Fibroblast of mammary gland (primary cell): Measurements from ENCODE around the gene ICAM5.
A peak's percentile ranks its signal among the peaks of the same experiment; 100 is the strongest.
"Not testable (repeated sequence)": the region's sequence is repeated elsewhere in the genome, so short reads cannot be mapped to it uniquely, and the experiment has no call there.

Experiments
- DNase-seq: peaks from one replicate; pipeline ENCODE4 v3.0.0-alpha.2; 2010; ENCODE audit warnings: low read depth
- H3K4me3 ChIP-seq: 2 replicates; pipeline ENCODE4 v1.5.1; 2011; ENCODE audit warnings: low read depth, mild to moderate bottlenecking, low read length, moderate library complexity; ENCODE audit not compliant: control insufficient read depth
- CTCF ChIP-seq: conservative IDR thresholded peaks from 2 replicates; pipeline ENCODE4 v1.5.1; 2011; ENCODE audit warnings: low read depth, low read length, inconsistent platforms; ENCODE audit not compliant: control insufficient read depth, insufficient read depth

The ICAM5 gene

GRCh38 chr19:10332158-10332964 lies 42.6 kb downstream of the ICAM5 start:
- TF ChIP-seq CTCF = no peak

DNA sequence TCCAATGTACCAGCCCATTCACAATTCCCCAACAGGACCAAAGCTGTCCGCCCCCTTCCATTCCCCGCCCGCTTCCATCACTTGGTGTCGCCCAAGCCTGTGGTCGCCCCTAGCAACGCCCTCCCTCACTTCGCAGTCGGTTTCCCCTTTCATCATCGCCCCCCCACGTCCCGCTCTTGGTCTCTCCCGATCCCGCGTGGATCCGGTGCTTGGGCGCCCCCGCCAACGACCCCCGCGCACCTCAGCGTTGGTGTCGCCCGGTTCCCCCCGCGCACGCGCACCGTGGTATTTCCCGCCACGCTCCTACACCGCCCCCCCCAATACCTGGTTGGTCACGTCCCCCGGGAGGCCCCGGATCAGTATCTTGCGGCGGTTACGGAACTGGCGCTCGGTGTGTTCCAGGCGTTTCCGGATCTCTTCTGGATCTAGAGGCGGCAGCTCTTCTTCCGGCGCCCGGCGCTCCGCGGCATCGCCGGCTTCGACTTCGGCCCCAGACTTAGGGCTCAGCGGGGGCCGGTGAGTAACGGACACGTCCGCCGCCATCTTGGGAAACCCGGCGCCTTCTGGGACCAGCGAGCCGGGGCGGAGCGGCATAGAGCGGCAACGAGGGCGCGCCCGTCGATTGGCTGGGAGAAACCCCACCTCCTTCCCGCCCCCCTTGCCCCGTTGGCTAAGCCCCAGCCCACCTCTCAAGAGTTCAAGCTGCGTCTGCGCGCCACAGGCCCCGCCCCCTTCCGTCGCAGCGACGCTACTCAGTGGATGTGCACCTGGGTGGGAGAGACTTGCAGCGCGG lies 43.4 kb downstream of the ICAM5 start, which contains the start of gene RAVER1:
Gene RAVER1 (minus strand): TSS at position 565 of the 793 bp plus-strand sequence. CDS start 22 bp downstream, at position 543.
- TF ChIP-seq CTCF = no peak
- peak; percentile 96 for DNase-seq
- peak within 1 kb of the TSS; percentile 88 for H3K4me3 ChIP-seq

More at GRCh38 chr19:10332158-10332964, 42.6 kb downstream of the ICAM5 start:
- no peak for DNase-seq
- H3K4me3 ChIP-seq = peak overlapping the region; percentile 88

- peak overlapping the region; percentile 88 for H3K4me3 ChIP-seq
- TF ChIP-seq CTCF = no peak
- peak; percentile 22 for DNase-seq
These were observed 44.2 kb downstream of the ICAM5 start for GRCh38 chr19:10333758-10334587.

DNA sequence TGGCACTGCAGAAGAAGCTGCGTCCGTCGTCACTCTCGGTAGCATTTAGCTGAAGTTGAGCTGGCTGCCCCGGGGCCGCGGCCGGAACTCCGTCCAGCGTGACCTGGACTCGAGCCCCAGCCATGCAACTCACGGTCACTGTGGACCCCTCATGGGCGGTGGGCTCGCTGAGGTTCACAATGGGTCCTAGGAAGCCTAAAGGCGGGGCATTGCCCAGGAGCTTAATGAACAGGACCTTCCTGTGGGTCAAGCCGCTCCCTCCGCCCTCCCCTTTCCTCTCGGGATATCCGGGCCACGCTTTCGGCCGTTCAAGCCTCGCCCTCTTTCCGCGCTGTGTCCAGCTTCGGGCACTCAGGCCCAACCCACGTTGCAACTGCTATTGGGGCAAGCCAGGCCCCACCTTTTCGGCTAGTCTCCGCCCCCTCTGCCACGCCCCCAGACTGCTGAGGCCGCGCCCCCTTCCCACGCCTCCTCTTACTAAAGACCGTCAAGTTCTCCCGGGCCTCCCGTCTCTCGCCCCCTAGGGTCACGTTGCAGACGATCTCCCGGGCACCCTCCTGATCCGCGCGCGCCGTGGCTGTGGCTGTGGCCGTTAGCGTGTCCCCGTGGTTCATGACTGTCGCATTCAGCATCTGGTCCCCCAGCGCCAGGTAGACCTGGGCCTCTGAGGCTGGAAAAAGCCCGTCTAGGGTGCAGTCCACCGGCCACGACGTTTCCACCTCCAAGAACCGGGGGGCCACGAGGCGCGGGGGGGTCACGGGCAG lies 45.0 kb downstream of the ICAM5 start:
- peak; percentile 4 for TF ChIP-seq CTCF
- peak; percentile 95 for DNase-seq
- H3K4me3 ChIP-seq = peak overlapping the region; percentile 88

DNA sequence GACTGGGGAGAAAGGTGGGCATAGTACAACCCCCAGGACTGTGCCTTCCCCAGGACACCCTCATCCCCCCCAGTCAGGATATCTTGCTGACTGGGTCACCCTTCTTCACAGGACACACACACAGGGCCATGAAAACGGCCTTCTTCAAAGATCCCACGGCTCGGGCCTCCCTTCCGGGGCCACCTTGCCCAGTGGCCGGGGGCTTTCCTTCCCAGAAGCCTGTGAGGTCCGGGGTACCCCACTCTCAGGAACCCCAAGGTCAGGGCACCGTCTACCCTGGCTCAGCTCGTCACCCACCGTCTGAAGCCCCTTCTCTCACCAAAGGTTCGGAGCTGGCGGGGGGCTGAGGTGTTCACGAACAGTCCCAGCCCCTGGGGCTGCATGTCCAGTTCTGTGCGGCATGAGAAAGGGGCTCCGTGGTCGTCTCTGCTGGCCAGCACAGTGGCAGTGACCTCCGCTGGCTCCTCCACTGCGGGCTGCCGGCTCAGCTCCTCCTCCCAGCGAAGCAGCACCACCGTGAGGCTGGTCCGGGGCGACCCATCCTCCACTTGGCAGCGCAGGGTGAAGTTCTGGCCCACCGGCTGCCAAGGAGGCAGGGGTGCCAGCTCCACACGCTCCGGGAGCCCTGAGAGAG lies 45.7 kb downstream of the ICAM5 start:
- H3K4me3 ChIP-seq = no peak overlapping the region

DNA sequence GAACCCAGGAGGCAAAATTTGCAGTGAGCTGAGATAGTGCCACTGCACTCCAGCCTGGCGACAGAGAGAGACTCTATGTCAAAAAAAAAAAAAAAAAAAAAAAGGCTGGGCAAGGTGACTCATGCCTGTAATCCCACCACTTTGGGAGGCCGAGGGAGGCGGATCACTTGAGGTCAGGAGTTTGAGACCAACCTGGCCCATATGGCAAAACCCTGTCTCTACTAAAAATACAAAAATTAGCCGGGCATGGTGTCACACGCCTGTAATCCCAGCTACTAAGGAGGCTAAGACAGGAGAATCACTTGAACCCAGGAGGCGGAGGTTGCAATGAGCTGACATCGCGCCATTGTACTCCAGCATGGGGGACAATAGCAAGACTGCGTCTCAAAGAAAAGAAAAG lies 47.0 kb downstream of the ICAM5 start:
- not testable (repeated sequence) for DNase-seq, H3K4me3 ChIP-seq

More for the DNA sequence above, 45.7 kb downstream of the ICAM5 start:
- TF ChIP-seq CTCF = no peak
- DNase-seq = no peak
